Mesenteric fat pad (tissue), 1 donor: ENCODE measurements around the gene PKP3. TPM values are rescaled to one million over a fixed set of nuclear protein-coding genes. Genes with fewer than 3 reads are reported as not detected.
"Not testable (repeated sequence)": the region's sequence is repeated elsewhere in the genome, so short reads cannot be mapped to it uniquely, and the experiment has no call there.

Source experiments
- DNase-seq: peaks from one replicate; pipeline ENCODE4 v3.0.0-alpha.2; 2020; ENCODE audit warnings: low spot score
- total RNA-seq: library from RNA; stranded (reverse); fragmentation: NEBNext Ultra II Directional; extraction: Animal tissue kit (Norgen Biotek cat#: 25700); gene quantifications from one replicate; pipeline ENCODE4 v1.2.1, GENCODE V29; 2021
- donor health status: DM: yes; HTN: yes; CAD: no.

The PKP3 gene
- total RNA-seq, 1 donor from 2014 or later: 1.2 TPM

GRCh38 chr11:377174-377865 is 16.7 kb upstream of the PKP3 start:
- no peak for DNase-seq

GRCh38 chr11:377883-378500 is 16.0 kb upstream of the PKP3 start:
- DNase-seq: no peak

GRCh38 chr11:379205-380094 is 14.6 kb upstream of the PKP3 start:
- no peak for DNase-seq

GRCh38 chr11:380095-380480 is 13.9 kb upstream of the PKP3 start:
- DNase-seq: no peak

- no peak for DNase-seq
These were observed 13.5 kb upstream of the PKP3 start for GRCh38 chr11:380491-380890.

- DNase-seq: no peak
These were observed 13.0 kb upstream of the PKP3 start for GRCh38 chr11:380996-381395.

- DNase-seq: no peak
These were observed 12.4 kb upstream of the PKP3 start for GRCh38 chr11:381501-382072.

GRCh38 chr11:382081-382629 is 11.9 kb upstream of the PKP3 start:
- no peak for DNase-seq

- no peak for DNase-seq
These were observed 10.6 kb upstream of the PKP3 start for GRCh38 chr11:383431-383830.

GRCh38 chr11:384511-384910 is 9.5 kb upstream of the PKP3 start:
- no peak for DNase-seq

- no peak for DNase-seq
These were observed 8.2 kb upstream of the PKP3 start for GRCh38 chr11:385594-386351.

GRCh38 chr11:386483-386882 is 7.5 kb upstream of the PKP3 start:
- DNase-seq: no peak

- DNase-seq: no peak
These were observed 6.7 kb upstream of the PKP3 start for GRCh38 chr11:387193-387793.

- not testable (repeated sequence) for DNase-seq
These were observed 4.6 kb upstream of the PKP3 start for GRCh38 chr11:389369-389768.

- no peak for DNase-seq
These were observed 3.8 kb upstream of the PKP3 start for GRCh38 chr11:390175-390574.

GRCh38 chr11:391117-392017 is 2.6 kb upstream of the PKP3 start:
- no peak for DNase-seq

GRCh38 chr11:392102-392777 is 1.8 kb upstream of the PKP3 start:
- no peak for DNase-seq

GRCh38 chr11:393219-394033 is 583 bp upstream of the PKP3 start:
- DNase-seq: no peak
